Left ventricle myocardium inferior (tissue), 1 donor: ENCODE results near the gene ALG8. TPM values are rescaled to one million over a fixed set of nuclear protein-coding genes. Genes with fewer than 3 reads are reported as not detected.
A peak's percentile ranks its signal among the peaks of the same experiment; 100 is the strongest.

Source experiments
- DNase-seq: peaks from one replicate; pipeline ENCODE4 v3.0.0-alpha.2; 2020
- H3K27ac ChIP-seq: fragments of 200-600 bp; replicated peaks from 2 replicates; pipeline ENCODE4 v1.8.0; 2021
- H3K27me3 ChIP-seq: fragments of 200-600 bp; 2 replicates; pipeline ENCODE4 v1.8.0; 2021; ENCODE audit warnings: low read depth
- H3K36me3 ChIP-seq: fragments of 200-600 bp; 2 replicates; pipeline ENCODE4 v1.8.0; 2021
- H3K4me1 ChIP-seq: fragments of 200-600 bp; 2 replicates; pipeline ENCODE4 v1.8.0; 2021
- H3K4me3 ChIP-seq: fragments of 200-600 bp; 2 replicates; pipeline ENCODE4 v1.8.0; 2021; ENCODE audit warnings: mild to moderate bottlenecking, moderate library complexity
- H3K9me3 ChIP-seq: fragments of 200-600 bp; replicated peaks from 2 replicates; pipeline ENCODE4 v1.8.0; 2021
- intact Hi-C: fragments of 100-400 bp; cut with micrococcal nuclease; formaldehyde crosslinking; loops from one replicate; pipeline ENCODE4 v1.11.0; 2022
- total RNA-seq: library from RNA; stranded (reverse); fragmentation: NEBNext Ultra II Directional; extraction: Animal tissue kit (Norgen Biotek cat#: 25700); gene quantifications from one replicate; pipeline ENCODE4 v1.2.1, GENCODE V29; 2021
- TF ChIP-seq, protein P1 (sequence below): fragments of 200-600 bp; IDR thresholded peaks from 2 replicates; pipeline ENCODE4 v1.8.0; 2021; ENCODE audit warnings: antibody characterized with exemption, mild to moderate bottlenecking, borderline replicate concordance
- donor health status: DM: no; HTN: yes; CAD: no; lungs with severe emphysema.

Gene ALG8
- total RNA-seq, 1 donor from 2014 or later = 15.3 TPM

DNA sequence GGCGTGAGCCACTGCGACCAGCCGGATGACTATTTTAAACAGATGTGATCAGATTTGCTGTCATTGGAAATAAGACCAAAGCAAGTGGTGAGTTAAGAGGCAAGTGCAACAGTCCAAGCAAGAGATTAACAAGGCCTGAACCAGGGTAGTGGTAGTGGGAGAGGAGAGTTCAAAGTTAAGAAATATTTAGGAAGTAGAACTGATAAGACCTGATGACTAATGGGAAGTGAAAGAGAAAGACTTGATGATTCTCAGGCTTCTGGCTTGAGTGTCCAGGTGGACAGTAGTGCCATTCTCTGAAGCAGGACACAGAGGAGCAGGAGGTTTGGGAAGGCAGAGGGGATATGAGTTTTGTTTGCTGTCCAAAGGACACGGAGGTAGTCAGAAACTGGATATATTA is 67.0 kb downstream of the ALG8 start:
- TF ChIP-seq, protein P1, sequence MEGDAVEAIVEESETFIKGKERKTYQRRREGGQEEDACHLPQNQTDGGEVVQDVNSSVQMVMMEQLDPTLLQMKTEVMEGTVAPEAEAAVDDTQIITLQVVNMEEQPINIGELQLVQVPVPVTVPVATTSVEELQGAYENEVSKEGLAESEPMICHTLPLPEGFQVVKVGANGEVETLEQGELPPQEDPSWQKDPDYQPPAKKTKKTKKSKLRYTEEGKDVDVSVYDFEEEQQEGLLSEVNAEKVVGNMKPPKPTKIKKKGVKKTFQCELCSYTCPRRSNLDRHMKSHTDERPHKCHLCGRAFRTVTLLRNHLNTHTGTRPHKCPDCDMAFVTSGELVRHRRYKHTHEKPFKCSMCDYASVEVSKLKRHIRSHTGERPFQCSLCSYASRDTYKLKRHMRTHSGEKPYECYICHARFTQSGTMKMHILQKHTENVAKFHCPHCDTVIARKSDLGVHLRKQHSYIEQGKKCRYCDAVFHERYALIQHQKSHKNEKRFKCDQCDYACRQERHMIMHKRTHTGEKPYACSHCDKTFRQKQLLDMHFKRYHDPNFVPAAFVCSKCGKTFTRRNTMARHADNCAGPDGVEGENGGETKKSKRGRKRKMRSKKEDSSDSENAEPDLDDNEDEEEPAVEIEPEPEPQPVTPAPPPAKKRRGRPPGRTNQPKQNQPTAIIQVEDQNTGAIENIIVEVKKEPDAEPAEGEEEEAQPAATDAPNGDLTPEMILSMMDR = no peak
- H3K36me3 ChIP-seq = peaks cover 32% of the 10 kb centered on the region
- H3K4me3 ChIP-seq = no peak overlapping the region
- intact Hi-C loops = no loop called here
- H3K4me1 ChIP-seq = peaks cover 72% of the 10 kb centered on the region
- no peaks in the 10 kb centered on the region for H3K9me3 ChIP-seq
- no peak for DNase-seq
- no peak overlapping the region for H3K27ac ChIP-seq
- H3K27me3 ChIP-seq = no peaks in the 10 kb centered on the region

DNA sequence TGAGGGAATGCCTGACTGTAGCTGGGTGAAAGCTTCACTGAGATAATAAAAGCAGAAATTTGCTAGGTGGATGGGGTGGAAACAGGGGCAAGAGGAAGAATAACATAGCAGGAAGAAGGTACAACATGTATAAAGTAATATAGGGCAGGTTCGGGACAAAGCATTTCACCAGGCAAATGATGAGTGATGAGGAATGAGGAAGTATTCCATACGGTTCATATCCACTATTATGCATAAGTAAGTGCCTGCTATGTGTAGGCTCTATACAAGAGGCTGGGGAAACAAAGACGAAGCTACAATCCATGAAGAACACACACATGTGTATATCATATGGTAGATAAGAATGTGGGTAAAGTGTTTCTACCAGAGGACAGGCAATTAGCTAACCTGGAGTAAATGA is 67.7 kb downstream of the ALG8 start:
- intact Hi-C loops = no loop called here
- Histone ChIP-seq H3K4me3 (no peak overlapping the region), H3K27ac (no peak overlapping the region), H3K9me3 (no peaks in the 10 kb centered on the region), H3K4me1 (peaks cover 65% of the 10 kb centered on the region), H3K36me3 (peaks cover 37% of the 10 kb centered on the region), H3K27me3 (no peaks in the 10 kb centered on the region)
- no peak for DNase-seq
- TF ChIP-seq, protein P1 = no peak

DNA sequence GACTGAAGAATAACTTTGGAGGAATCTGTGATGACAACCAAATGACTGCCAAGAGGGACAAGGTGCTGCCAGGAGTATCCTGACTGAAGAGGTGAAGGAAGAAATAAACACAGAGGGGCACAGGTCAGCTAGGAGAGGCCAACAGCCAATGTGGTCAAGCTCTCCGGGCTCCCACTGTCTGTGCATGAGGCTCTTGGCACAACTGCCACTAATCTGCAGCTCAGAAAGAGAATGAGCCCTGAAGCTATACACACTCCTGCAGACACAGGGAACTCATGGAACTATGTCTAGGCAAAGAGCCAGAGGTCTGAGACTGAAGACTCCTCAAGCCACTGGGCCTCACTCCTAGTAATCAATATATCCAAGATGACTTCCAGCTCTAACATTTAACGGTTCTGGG is 68.8 kb downstream of the ALG8 start:
- H3K27me3 ChIP-seq = no peaks in the 10 kb centered on the region
- peaks cover 54% of the 10 kb centered on the region for H3K4me1 ChIP-seq
- TF ChIP-seq, protein P1 = no peak
- DNase-seq = no peak
- no peaks in the 10 kb centered on the region for H3K9me3 ChIP-seq
- intact Hi-C loops = no loop called here
- H3K4me3 ChIP-seq = no peak overlapping the region
- H3K27ac ChIP-seq = no peak overlapping the region
- peaks cover 37% of the 10 kb centered on the region for H3K36me3 ChIP-seq

DNA sequence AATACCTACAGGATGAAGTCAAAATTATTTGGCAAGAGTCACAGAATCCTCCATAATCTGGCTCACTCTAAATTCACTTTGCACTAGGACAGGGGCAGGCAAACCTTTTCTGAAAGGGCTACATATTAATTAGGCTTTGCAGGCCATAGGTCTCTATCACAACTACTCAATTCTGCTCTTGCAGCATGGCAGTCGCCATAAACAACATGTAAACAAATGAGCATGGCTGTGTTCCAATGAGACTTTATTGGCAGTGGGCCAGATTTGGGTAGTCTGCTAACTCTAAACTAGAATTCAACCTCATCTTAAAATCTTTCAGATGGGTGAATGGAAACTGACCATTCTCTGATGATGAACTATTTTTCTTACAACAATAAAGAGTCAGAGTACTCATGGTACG is 70.0 kb downstream of the ALG8 start:
- Histone ChIP-seq H3K9me3 (no peaks in the 10 kb centered on the region), H3K4me3 (no peak overlapping the region), H3K27ac (peak overlapping the region; percentile 49), H3K27me3 (no peaks in the 10 kb centered on the region), H3K4me1 (peaks cover 51% of the 10 kb centered on the region), H3K36me3 (peaks cover 37% of the 10 kb centered on the region)
- no peak for DNase-seq
- intact Hi-C loops = no loop called here
- TF ChIP-seq, protein P1 = no peak

DNA sequence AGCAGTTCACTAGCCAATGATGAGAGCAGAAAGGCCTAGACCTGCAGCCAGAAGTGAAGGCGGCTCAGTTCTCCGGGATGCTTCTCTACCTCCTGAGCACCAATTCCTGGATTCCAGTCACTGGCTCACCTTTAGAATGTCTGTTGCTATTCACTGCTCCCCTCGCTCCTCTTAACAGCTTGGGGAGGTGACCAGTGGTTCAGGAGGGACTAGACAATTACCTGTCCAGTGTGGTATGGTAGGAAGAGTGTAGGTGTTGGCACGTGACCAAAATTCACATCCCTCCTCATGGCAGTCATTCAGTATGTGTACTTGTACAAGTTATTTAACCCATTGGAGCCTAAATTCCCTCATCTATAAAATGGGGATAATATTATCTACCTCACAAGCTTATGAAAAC is 71.7 kb downstream of the ALG8 start:
- TF ChIP-seq, protein P1 = no peak
- Histone ChIP-seq H3K27me3 (no peaks in the 10 kb centered on the region), H3K9me3 (no peaks in the 10 kb centered on the region), H3K4me3 (no peak overlapping the region), H3K27ac (no peak overlapping the region), H3K36me3 (peaks cover 34% of the 10 kb centered on the region), H3K4me1 (peaks cover 51% of the 10 kb centered on the region)
- DNase-seq = no peak
- intact Hi-C loops = no loop called here

DNA sequence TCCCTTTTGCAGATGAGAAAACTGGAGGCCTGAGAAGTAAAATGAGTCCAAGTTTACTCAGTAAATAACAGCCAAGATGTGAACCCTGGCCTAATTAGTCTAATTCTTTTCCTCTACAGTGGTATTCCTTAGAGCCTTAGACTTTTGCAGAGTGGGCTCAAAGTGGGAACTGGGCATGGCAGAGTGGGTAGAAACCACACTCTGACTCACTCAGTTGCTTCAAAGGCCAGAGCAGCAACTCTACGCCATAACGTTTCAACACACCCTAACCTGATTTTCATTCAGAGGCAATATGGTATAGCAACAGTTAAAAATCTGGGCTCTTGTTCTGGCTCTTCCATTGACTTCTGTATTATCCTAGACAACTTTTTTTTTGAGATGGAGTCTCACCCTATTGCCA is 73.0 kb downstream of the ALG8 start:
- no peak for DNase-seq
- intact Hi-C loops = no loop called here
- Histone ChIP-seq H3K36me3 (peaks cover 24% of the 10 kb centered on the region), H3K27me3 (no peaks in the 10 kb centered on the region), H3K27ac (no peak overlapping the region), H3K9me3 (no peaks in the 10 kb centered on the region), H3K4me1 (peaks cover 51% of the 10 kb centered on the region), H3K4me3 (no peak overlapping the region)
- TF ChIP-seq, protein P1 = no peak
